H1 (cell line): Measurements from ENCODE around the gene NUP188. TPM values are rescaled to one million over a fixed set of nuclear protein-coding genes. Genes with fewer than 3 reads are reported as not detected.

Source experiments
- CTCF ChIA-PET: fragments of 300-600 bp; sonication (Branson Sonifier 250); formaldehyde crosslinking; loops from one replicate; lab custom pipeline; 2021; ENCODE audit not compliant: partially characterized antibody; lab: Charles Lee
- POLR2A ChIA-PET: fragments of 300-600 bp; sonication (Branson Sonifier 250); formaldehyde crosslinking; loops from one replicate; lab custom pipeline; 2021; ENCODE audit warnings: inconsistent platforms; ENCODE audit not compliant: partially characterized antibody; lab: Charles Lee
- DNase-seq, 2 experiments: peaks; one replicate each; pipeline versions ENCODE4 v3.0.0 to v3.0.0-alpha.2; 2010 to 2022; ENCODE audit warnings: low spot score in 2 of 2, low read depth in 1 of 2, mixed read lengths in 1 of 2
- FAIRE-seq: peaks from 2 replicates; lab custom pipeline; 2011; peaks lifted over from hg19 to GRCh38; lab: Jason Lieb, UNC
- H2AFZ ChIP-seq: 2 replicates; pipeline ENCODE4 v1.8.1; 2012; ENCODE audit warnings: low read length, inconsistent platforms
- H2AK5ac ChIP-seq: 2 replicates; pipeline ENCODE4 v1.6.1; 2013; ENCODE audit warnings: low read depth, low read length
- H2BK120ac ChIP-seq: replicated peaks from 2 replicates; pipeline ENCODE3; 2013; ENCODE audit warnings: low read depth, low read length, inconsistent platforms
- H2BK12ac ChIP-seq: 2 replicates; pipeline ENCODE4 v1.6.1; 2013; ENCODE audit warnings: low read depth, low read length
- H2BK15ac ChIP-seq: 2 replicates; pipeline ENCODE4 v1.6.1; 2013; ENCODE audit warnings: low read length
- H2BK20ac ChIP-seq: 2 replicates; pipeline ENCODE4 v1.6.1; 2013; ENCODE audit warnings: low read length
- H2BK5ac ChIP-seq: 2 replicates; pipeline ENCODE4 v1.6.1; 2013; ENCODE audit warnings: low read depth, low read length
- H3K14ac ChIP-seq: 2 replicates; pipeline ENCODE4 v1.6.1; 2013; ENCODE audit warnings: inconsistent platforms; ENCODE audit not compliant: insufficient read length
- H3K18ac ChIP-seq: 2 replicates; pipeline ENCODE4 v1.6.1; 2013; ENCODE audit warnings: low read length; ENCODE audit errors: extremely low read depth
- H3K23ac ChIP-seq: 2 replicates; pipeline ENCODE4 v1.6.1; 2013; ENCODE audit warnings: inconsistent platforms; ENCODE audit not compliant: insufficient read length
- H3K23me2 ChIP-seq: 2 replicates; pipeline ENCODE4 v1.6.1; 2013; ENCODE audit warnings: low read depth, low read length
- H3K27ac ChIP-seq: 2 replicates; pipeline ENCODE4 v1.6.1; 2011; ENCODE audit warnings: low read depth, low read length, inconsistent platforms
- H3K27me3 ChIP-seq, 4 experiments: replicated peaks in 1 of 4; 1 replicate in 1 of 4; 2 replicates in 3 of 4; pipeline versions ENCODE4 v1.6.1 to v1.8.1; 2011 to 2013; ENCODE audit warnings: low read length in 3 of 4, mild to moderate bottlenecking in 3 of 4, inconsistent platforms in 2 of 4, mixed read lengths in 2 of 4, moderate library complexity in 1 of 4; ENCODE audit not compliant: control insufficient read depth in 3 of 4, insufficient read depth in 3 of 4; ENCODE audit errors: extremely low read depth in 1 of 4
- H3K36me3 ChIP-seq, 4 experiments: 2 replicates each; pipeline versions ENCODE4 v1.6.1 to v1.8.1; 2011 to 2013; ENCODE audit warnings: mild to moderate bottlenecking in 4 of 4, low read length in 3 of 4, moderate library complexity in 2 of 4, control low read depth in 1 of 4, inconsistent platforms in 1 of 4; ENCODE audit not compliant: insufficient read depth in 4 of 4, control insufficient read depth in 2 of 4
- H3K4ac ChIP-seq: replicated peaks from 2 replicates; pipeline ENCODE3; 2013; ENCODE audit warnings: low read length, low read depth, mixed read lengths, inconsistent platforms; ENCODE audit not compliant: insufficient read length
- H3K4me1 ChIP-seq, 4 experiments: replicated peaks in 1 of 4; 1 replicate in 1 of 4; 2 replicates in 3 of 4; pipeline versions ENCODE4 v1.6.1 to v1.8.1; 2011 to 2013; ENCODE audit warnings: low read length in 3 of 4, inconsistent platforms in 2 of 4, mixed read lengths in 1 of 4; ENCODE audit not compliant: insufficient read depth in 4 of 4, control insufficient read depth in 3 of 4
- H3K4me2 ChIP-seq, 2 experiments: 2 replicates each; pipeline versions ENCODE4 v1.6.1 to v1.8.1; 2011 to 2013; ENCODE audit warnings: low read depth in 2 of 2, low read length in 2 of 2, control low read depth in 1 of 2, inconsistent platforms in 1 of 2, mild to moderate bottlenecking in 1 of 2; ENCODE audit not compliant: insufficient read depth in 1 of 2
- H3K4me3 ChIP-seq, 4 experiments: fragments of 200-600, 300-600 bp in 1 of 4; sonication (generic), shearing (Covaris generic), sonication (Bioruptor Twin) in 1 of 4; 2 replicates each; pipeline versions ENCODE4 v1.5.1 to v1.8.1; 2011 to 2016; ENCODE audit warnings: low read length in 4 of 4, low read depth in 3 of 4, control low read depth in 2 of 4, inconsistent platforms in 2 of 4, mild to moderate bottlenecking in 2 of 4, mixed read lengths in 1 of 4, moderate library complexity in 1 of 4; ENCODE audit not compliant: insufficient read depth in 2 of 4; ENCODE audit errors: extremely low read depth in 1 of 4
- H3K56ac ChIP-seq: replicated peaks from 2 replicates; pipeline ENCODE3; 2013; ENCODE audit warnings: low read depth, mild to moderate bottlenecking, mixed read lengths, low read length, inconsistent platforms; ENCODE audit not compliant: insufficient read length
- H3K79me1 ChIP-seq: 2 replicates; pipeline ENCODE4 v1.6.1; 2013; ENCODE audit warnings: low read depth, low read length, control low read depth
- H3K79me2 ChIP-seq, 2 experiments: 2 replicates each; pipeline versions ENCODE4 v1.6.1 to v1.8.1; 2012 to 2013; ENCODE audit warnings: low read length in 2 of 2, mild to moderate bottlenecking in 2 of 2, inconsistent platforms in 1 of 2; ENCODE audit not compliant: insufficient read depth in 2 of 2, control insufficient read depth in 1 of 2
- H3K9ac ChIP-seq, 4 experiments: replicated peaks in 1 of 4; 1 replicate in 1 of 4; 2 replicates in 3 of 4; pipeline versions ENCODE4 v1.6.1 to v1.8.1; 2011 to 2013; ENCODE audit warnings: low read depth in 3 of 4, low read length in 3 of 4, control low read depth in 2 of 4, mild to moderate bottlenecking in 2 of 4, moderate library complexity in 2 of 4, inconsistent platforms in 1 of 4; ENCODE audit errors: extremely low read depth in 1 of 4
- H3K9me3 ChIP-seq, 2 experiments: 2 replicates each; pipeline versions ENCODE4 v1.6.1 to v1.8.1; 2012 to 2013; ENCODE audit warnings: mild to moderate bottlenecking in 2 of 2, moderate library complexity in 2 of 2, control low read depth in 1 of 2, inconsistent platforms in 1 of 2, low read depth in 1 of 2, low read length in 1 of 2, mixed read lengths in 1 of 2; ENCODE audit not compliant: insufficient read depth in 2 of 2
- H4K20me1 ChIP-seq, 2 experiments: replicated peaks in 1 of 2; 2 replicates each; pipeline versions ENCODE3 to v1.8.1; 2011 to 2013; ENCODE audit warnings: inconsistent platforms in 2 of 2, low read length in 2 of 2, mild to moderate bottlenecking in 1 of 2; ENCODE audit not compliant: insufficient read depth in 2 of 2, control insufficient read depth in 1 of 2
- H4K5ac ChIP-seq: 2 replicates; pipeline ENCODE4 v1.6.1; 2013; ENCODE audit warnings: low read length, low read depth, mixed read lengths, inconsistent platforms; ENCODE audit not compliant: insufficient read length
- H4K8ac ChIP-seq: 2 replicates; pipeline ENCODE4 v1.8.0; 2013; ENCODE audit warnings: mild to moderate bottlenecking, moderate library complexity, low read length, inconsistent platforms; ENCODE audit not compliant: insufficient read depth; ENCODE audit errors: extremely low read depth
- H4K91ac ChIP-seq: replicated peaks from 2 replicates; pipeline ENCODE3; 2013; ENCODE audit warnings: low read length, mixed read lengths, inconsistent platforms; ENCODE audit not compliant: insufficient read length
- ASH2L ChIP-seq: fragments of 200-600, 300-600 bp; sonication (generic); IDR thresholded peaks from one replicate; pipeline ENCODE4 v1.7.1; 2017; ENCODE audit warnings: low read length
- BACH1 ChIP-seq: IDR thresholded peaks from 2 replicates; pipeline ENCODE4 v1.6.1; 2012; ENCODE audit warnings: low read length, improper control_type of control experiment
- HDAC6 ChIP-seq: IDR thresholded peaks from one replicate; pipeline ENCODE4 v1.7.1; 2012; ENCODE audit warnings: low read depth, mild to moderate bottlenecking, inconsistent platforms, low read length, moderate library complexity
- TBP ChIP-seq: IDR thresholded peaks from 2 replicates; pipeline ENCODE4 v1.6.1; 2011; ENCODE audit warnings: low read depth, low read length, improper control_type of control experiment
- WGBS, 2 experiments: shearing (Covaris generic) in 1 of 2; methylation state at CpG; one replicate each; pipeline versions ENCODE4 v1.1.6 to v1.1.7; 2013 to 2015; ENCODE audit warnings: low lambda C conversion rate in 2 of 2, mixed read lengths in 2 of 2, inconsistent platforms in 1 of 2, low coverage in 1 of 2, missing lambda C conversion rate in 1 of 2; ENCODE audit not compliant: insufficient replicate concordance in 2 of 2, insufficient coverage in 1 of 2, insufficient read length in 1 of 2; ENCODE audit errors: extremely low coverage in 1 of 2, missing lambda C conversion rate in 1 of 2; 5-methylcytosine and 5-hydroxymethylcytosine counted together
- polyA plus RNA-seq, 7 experiments: library from polyadenylated mRNA; depleted of rRNA in 3 of 7; stranded (reverse) in 5 of 7; unstranded in 2 of 7; fragments of >200 nt in 5 of 7; fragments of 200-250 nt in 2 of 7; gene quantifications; 1 replicate in 5 of 7; 2 replicates in 1 of 7; 4 replicates in 1 of 7; pipeline versions ENCODE4 v1.2.1 to v1.2.3, GENCODE V29; 2011 to 2013; ENCODE audit warnings: missing spikeins in 2 of 7, mixed read lengths in 2 of 7
- total RNA-seq: library from RNA; stranded (reverse); fragmentation: NEBNext Ultra II Directional; extraction: Animal tissue kit (Norgen Biotek cat#: 25700); gene quantifications from 2 replicates; pipeline ENCODE4 v1.2.1, GENCODE V29; 2021

Gene NUP188
- total and polyA plus RNA-seq, 2 of the 8 experiments (the other 6 are each of a cell fraction or from before 2014, with no cell fraction given), result 90.1 to 111 TPM

- peaks cover 34% of the 10 kb centered on the region in 2 experiments for H4K20me1 ChIP-seq
- H3K9ac ChIP-seq, result no peak overlapping the region
- H2AFZ ChIP-seq, result no peak overlapping the region
- 94% methylated on average over 8 of the region's 8 CpGs; no CpG with 5 or more reads in 1 of the 2 experiments for WGBS, 2 experiments
- ChIA-PET CTCF (interaction anchor here (0.6 to 3.2 kb wide), 4 partner anchors 11 to 44 kb away, joined by 3 to 24 read pairs (median 7); no protein-coding TSS in a partner anchor), POLR2A (interaction anchor here (0.9 to 1.9 kb wide), 3 partner anchors 9 to 24 kb away, joined by 3 to 14 read pairs (median 4); partner anchors contain the start of gene PHYHD1)
- no peaks in the 10 kb centered on the region for H3K27me3 ChIP-seq
- H3K4me1 ChIP-seq, result peaks cover 0 to 24% (median 18%) of the 10 kb centered on the region in 4 experiments; a peak in 6 of 7 replicates
- no peak overlapping the region for H2BK20ac ChIP-seq
- peaks cover 18 to 53% (median 45%) of the 10 kb centered on the region in 4 experiments for H3K36me3 ChIP-seq
- no peak overlapping the region for H3K14ac ChIP-seq
- peak overlapping the region in 1 of 2 experiments; percentile 46; a peak in 3 of 4 replicates for H3K4me2 ChIP-seq
- H2BK15ac ChIP-seq, result no peak overlapping the region
- no peak for TF ChIP-seq ASH2L
- TF ChIP-seq TBP, result no peak
- TF ChIP-seq HDAC6, result no peak
- TF ChIP-seq BACH1, result no peak
- TF ChIP-seq, all 59 proteins: peak for 0
- H4K5ac ChIP-seq, result no peak overlapping the region
- H4K91ac ChIP-seq, result no peak overlapping the region
- no peak overlapping the region for H3K4ac ChIP-seq
- H3K79me2 ChIP-seq, result peaks cover 0 to 69% of the 10 kb centered on the region in 2 experiments; a peak in 2 of 4 replicates
- H3K9me3 ChIP-seq, result no peaks in the 10 kb centered on the region
- H2BK120ac ChIP-seq, result no peak overlapping the region
- FAIRE-seq, result no peak
- H3K23ac ChIP-seq, result no peak overlapping the region
- H2BK12ac ChIP-seq, result peak overlapping the region; percentile 90
- peak in 1 of 2 experiments; percentile 64 for DNase-seq
- H3K4me3 ChIP-seq, result peak overlapping the region in 1 of 4 experiments; percentile 1; a peak in 1 of 8 replicates
- no peak overlapping the region for H3K56ac ChIP-seq
- H3K79me1 ChIP-seq, result peaks cover 15% of the 10 kb centered on the region
- peak overlapping the region; percentile 90; the same call in 1 of the 2 replicates for H2AK5ac ChIP-seq
- peak overlapping the region; percentile 95; the same call in 1 of the 2 replicates for H3K18ac ChIP-seq
- H2BK5ac ChIP-seq, result peak overlapping the region; percentile 93
- peak overlapping the region; percentile 73; the same call in 1 of the 2 replicates for H3K27ac ChIP-seq
- no peaks in the 10 kb centered on the region for H3K23me2 ChIP-seq
- no peak overlapping the region; the same call in 1 of the 2 replicates for H4K8ac ChIP-seq
These were observed 35.9 kb upstream of the NUP188 start for GRCh38 chr9:128911529-128912035.
